Hematopoietic multipotent progenitor cell treated with erythropoietin and hydrocortisone succinate and interleukin-3 and kit ligand, for 17 days (in vitro differentiated cells): ENCODE results near the gene MARCHF2.

ENCODE experiments used
- DNase-seq: peaks from one replicate; pipeline ENCODE4 v3.0.0-alpha.2; 2015; ENCODE audit warnings: low spot score

Gene MARCHF2

DNA sequence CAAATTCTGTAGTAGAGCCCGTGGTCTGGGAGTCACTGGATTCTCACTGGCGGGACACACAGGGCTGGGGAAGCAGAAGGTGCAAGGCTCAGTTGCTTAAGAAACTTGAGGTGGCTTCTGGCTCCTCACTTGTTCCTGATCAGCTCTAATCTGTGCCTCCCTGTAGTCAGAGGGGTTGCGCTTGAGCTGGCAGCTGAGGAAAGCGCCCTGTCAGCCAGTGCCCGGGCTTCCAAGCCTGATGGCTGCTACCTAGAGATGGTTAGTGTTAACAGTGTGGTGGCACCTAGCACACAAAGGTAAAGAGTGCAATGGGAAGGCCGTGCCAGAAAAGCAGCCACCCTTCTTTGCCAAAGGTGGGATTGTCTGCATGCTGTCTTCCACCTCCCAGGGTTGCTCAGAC is 40.5 kb downstream of the MARCHF2 start:
- DNase-seq, result no peak

DNA sequence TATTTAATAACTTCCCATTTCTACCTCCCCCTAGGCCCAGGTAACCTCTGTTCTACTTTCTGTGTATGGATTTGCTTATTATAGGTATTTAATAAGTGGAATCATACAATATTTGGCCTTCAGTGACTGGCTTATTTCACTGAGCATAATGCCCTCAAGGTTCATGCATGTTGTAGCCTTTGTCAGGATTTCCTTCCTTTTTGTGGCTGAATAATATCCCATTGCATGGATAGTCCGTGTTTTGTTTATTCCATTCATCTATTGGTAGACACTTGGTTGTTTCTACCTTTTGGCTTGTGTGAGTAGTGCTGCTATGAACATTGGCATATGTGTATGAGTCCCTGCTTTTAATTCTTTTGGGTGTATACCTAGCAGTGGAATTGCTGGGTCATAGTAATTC is 41.1 kb downstream of the MARCHF2 start:
- DNase-seq, result no peak

DNA sequence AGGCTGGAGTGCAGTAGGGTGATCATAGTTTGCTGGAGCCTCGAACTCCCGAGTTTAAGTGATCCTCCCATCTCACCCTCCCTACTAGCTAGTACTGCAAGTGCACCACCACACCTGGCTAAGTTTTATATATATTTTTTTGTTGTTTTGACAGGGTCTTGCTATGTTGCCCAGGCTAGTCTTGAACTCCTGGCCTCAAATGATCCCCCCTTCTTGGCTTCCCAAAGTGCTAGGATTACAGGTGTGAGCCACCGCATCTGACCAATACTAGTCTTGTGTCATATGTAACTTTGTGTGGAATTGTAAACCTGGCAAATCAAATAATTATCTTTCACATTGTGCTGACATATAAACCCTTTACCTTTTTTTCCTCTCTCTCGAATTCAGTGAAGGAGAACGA is 41.9 kb downstream of the MARCHF2 start:
- DNase-seq, result no peak

DNA sequence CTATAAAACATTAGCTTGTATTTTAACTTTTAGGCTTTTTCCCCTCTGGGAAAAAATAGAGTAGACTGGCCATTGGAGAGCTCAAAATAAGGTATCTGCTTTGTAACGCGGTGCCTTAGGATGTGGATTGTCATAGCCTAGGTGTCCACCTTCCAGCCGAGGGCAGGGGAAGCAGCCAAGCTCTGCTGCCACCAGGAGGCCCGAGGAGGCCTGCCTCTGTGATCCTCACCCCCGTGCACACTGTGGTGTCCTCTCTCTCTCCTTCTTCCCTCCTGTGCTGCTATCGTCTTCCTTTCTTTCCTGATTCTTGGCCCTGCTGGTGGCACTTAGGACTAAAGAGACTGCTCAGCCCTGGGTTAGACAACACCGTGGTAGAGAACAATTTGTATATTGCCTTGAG is 43.0 kb downstream of the MARCHF2 start:
- DNase-seq, result peak; percentile 40

DNA sequence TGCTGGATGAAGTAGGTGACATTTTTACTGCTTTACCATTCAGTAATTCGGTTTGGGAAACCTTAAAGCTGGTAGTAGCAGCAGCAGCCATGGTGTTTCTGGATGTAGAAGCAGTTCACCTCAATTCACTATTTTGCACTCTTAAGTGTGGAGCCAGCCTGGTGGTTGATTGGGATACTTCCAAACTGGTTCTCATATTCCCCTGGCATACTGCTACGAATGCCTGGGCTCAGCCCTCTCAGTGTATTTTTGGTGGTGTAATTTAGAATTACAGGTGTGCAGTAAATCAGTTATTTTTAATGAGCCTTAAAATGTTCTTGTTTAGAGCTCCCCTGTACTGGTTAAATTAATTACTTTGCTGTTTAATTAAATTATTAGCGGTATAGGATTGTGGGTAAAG is 44.1 kb downstream of the MARCHF2 start:
- no peak for DNase-seq

DNA sequence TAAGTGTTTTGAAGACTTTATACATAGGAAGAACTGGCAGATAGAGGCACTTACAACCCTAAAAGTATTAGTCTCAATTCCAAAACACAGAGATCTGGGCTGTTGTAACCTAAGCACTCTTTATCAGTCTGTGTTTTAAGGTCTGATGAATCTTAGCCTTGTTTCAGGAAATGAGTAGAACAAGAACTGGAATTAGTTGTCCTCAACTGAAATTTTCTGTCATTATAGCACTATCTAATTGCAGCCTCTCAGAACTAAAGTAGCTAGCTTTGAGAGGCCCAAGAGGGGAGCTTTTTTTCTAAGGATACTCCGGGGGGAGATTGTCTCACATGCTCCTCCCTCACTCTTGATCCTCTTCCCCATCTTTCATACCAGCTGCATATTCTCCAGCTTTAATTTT is 44.7 kb downstream of the MARCHF2 start:
- no peak for DNase-seq

DNA sequence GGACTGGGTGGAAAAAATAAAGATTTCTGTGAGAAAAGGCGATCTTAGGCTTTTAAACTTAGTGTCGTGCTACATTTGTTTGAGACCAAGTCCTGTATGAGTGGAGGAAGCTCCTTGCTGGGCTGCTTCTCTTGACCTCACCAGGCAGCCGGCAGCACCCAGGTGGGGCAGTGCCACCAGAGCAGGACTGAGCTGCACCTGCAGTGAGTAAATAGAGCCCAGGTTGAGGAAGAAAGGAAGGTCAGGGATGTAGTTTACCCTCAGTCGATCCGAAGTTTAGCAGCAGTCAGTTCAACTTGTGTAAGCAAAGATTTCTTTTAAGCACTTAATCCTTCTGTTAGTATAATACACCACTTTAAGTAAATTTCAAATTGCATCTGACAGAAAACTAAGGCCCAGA is 45.3 kb downstream of the MARCHF2 start:
- no peak for DNase-seq

DNA sequence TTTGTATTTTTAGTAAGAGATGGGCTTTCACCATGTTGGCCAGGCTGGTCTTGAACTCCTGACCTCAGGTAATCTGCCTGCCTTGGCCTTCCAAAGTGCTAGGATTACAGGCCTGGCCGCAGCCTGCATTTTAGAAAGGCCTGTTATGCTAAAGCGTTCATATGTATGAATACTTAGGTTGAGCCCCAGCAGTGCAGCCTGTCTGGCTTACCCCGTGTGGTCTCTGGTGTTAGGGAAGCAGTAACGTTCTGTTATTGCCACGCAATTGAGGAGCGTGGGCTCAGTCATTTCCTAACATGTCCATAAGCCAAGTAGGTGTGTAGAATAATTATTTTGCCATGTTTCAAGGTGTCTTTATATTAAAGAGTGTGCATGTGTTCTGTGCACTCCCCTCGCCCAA is 46.0 kb downstream of the MARCHF2 start:
- no peak for DNase-seq

DNA sequence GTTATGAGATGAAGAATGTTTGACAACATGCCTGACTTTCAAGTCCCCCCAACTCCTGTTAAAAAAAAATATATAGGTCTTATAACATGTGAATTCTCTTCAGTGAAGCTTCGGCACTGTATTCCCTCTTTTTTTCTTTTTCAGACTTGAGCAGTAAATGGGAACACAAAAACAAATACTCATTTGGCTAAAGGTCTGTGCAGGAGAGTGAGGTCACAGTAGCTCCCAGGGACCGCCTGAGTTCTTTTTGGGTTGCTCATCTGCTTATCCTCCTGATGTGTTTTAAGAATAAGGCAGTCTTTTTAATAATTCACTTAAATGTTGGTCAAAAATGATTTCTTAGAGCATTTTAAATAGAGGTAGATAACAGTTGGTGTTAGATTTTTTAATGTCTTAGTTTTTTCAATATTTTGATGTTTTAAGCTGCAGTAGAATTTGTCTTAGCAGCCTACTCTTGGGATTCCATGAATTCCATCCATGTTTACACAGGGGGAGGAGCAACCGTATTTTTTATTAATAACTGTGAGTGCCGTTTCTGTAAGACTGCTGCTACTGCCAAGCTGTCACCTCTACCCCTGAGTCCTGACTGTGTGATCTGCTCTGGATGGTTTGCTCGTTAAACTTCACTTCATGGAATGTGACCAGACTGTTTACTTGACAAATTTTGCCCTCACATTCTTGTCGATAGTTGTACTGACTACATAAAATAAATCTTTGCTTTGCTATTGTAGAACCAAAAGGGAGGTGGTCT is 46.6 kb downstream of the MARCHF2 start:
- DNase-seq, result no peak

DNA sequence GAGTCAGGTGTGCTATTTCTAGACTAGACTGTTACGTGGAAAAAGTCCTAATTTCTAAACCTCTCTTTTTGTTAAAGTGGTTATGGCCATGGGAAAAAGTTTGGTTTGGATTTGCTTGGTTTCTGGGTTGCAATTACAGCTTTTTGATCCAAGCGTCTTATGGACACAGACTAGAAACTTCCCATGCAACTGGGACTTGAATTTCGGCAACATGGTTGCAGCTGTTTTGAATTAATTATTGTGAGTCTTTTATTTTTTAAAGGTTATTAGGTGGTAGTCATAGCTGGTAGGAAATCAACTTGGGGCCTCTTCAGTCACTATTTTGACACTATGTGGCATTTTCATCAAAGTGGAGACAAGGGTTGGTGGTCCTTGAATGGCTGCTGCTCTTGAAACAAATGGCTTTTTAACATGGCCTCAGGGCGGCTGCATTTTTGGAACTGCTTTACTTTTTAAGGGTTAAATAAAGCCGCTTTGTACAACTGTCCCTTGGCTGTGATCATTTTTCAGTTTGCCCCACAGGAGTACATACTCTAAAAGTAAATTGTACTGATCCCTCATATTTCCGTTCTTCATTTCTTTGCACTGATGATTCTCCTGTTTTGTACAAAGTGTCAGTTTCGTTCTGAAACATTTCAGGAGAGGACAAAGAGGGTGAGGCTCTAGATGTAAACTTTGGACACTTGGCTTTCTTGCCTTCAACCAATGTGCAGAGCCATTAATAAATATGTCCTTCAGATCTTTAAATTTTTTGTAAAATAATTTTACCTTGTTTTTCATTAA is 47.6 kb downstream of the MARCHF2 start:
- DNase-seq, result no peak

DNA sequence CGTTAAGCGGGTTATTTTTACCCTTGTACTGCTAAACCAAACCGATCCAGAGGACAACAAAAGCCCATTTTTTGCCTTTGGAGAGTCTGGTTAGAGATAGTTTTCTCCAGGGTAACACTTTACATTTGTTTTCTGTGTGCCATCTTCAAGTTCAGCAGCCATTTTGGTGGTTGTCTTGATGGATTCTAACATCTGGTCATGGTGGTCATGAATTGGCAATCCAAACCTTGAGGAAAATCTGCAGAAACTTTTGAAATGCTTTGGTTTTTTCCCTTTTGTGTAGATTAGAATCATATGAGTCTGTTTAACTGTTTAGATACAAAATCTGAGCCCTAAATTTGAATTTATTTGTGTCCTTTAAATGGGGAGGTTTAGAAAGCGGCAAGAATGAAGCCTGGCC is 48.3 kb downstream of the MARCHF2 start:
- no peak for DNase-seq

DNA sequence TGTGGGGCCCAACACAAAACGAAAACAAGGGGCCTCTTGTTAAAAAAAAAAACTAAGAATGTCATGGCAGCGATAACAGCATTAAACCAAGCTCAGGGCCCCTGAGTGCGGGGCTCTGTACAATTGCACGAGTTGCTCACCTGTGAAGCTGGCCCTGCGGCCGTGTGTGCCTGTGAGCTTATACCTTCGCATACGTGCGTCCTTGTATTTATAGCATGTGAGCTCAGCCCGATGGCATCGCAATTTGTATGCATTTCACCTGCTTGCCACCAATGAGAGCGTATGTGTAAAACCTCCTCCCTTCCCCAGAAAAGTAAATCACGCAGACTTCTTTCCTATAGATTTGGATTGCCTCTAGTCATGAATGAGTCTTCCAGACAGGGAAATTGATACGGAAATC is 48.8 kb downstream of the MARCHF2 start:
- DNase-seq, result no peak

DNA sequence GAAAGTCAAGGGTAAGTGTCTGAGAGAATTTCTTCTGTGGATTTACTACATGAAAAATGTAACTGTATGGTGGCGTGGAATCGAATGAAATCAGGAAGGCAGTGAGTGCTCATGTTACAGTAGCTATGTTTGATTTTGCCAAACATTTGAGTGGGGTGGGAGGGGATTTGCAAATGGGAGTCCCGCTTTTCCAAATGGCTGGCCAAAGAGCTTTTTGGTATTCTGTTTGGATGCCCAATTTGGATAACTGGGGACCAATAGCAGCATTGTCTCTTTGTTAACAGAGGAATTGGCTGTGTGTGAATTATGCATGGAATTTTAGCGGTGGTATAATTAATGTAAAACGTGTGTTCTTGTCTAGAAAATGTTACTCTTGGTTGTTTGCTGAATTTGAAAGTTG is 49.5 kb downstream of the MARCHF2 start:
- no peak for DNase-seq

DNA sequence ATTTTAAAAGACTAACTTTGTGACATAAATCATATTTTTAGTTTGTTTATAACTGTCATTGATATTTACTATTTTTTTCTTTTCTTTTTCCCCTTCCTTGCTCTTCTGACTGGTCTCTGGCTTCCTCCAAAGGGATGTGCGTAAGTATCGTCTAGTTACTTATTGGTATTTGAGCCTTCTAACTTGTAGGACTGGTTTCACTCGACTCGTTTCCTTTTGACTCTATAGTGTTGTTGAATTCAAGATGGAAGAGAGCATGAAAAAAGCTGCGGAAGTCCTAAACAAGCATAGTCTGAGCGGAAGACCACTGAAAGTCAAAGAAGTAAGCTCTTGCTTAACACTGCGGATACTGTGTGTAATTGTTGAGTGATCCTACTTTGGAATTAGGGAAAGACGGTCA is 50.3 kb downstream of the MARCHF2 start:
- no peak for DNase-seq

DNA sequence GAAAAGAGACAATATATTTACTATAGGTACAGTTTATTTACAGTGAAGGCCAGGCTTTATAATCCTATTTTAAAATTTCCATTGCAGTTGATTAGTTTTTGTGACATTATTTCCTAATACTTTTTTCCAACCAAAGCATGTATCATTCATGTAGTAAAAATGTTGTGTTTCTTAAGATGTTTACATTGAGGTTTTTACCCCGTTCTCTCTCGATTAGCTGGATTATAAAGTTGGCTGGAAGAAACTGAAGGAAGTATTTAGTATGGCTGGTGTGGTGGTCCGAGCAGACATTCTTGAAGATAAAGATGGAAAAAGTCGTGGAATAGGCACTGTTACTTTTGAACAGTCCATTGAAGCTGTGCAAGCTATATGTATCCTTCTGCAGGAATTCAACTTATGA is 52.9 kb downstream of the MARCHF2 start:
- DNase-seq, result no peak

DNA sequence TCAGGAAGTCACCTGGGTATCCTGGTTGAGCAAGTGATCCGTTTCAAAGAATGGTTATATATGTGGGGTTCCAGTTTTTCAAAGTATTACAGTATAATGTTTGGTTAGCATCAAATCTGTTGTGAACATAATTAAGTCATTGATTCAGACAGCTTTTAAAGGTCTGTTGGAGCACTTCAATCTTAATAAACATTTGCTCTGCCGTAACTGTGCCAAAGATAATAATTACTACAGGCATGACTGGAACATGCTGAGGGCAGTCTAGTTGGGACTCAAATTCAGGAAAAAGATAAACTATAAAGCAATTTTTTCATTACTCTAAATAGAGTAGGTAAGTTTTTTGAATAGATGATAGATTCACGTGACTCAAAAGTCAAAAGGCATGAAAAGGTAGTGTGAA is 55.0 kb downstream of the MARCHF2 start:
- no peak for DNase-seq

DNA sequence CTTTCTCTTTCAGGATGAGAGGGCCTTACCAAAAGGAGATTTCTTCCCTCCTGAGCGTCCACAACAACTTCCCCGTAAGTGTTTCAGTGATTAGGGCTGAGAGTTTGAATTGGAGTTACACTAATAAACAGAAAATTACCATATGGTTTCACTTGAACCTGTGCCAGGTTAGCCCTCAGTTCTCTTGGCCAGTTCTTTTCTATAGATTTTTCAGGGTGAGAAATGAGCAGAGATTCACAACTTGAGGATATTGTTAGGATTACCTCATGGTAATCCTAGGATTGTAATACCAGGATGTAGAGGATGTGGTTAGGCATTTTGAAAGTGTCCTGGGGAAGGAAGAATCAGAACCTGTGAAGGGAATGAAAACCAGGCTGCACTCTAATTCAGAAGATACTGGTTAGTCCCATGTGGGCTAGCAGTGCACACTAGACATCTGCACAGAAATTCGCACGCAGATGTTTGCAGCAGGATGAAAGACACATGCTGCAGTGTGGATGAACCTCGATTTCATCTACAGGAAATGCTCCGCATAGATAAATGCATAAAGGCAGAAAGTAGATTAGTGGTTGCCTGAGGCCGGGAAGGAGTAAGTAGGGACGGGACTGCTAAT is 55.8 kb downstream of the MARCHF2 start:
- no peak for DNase-seq

DNA sequence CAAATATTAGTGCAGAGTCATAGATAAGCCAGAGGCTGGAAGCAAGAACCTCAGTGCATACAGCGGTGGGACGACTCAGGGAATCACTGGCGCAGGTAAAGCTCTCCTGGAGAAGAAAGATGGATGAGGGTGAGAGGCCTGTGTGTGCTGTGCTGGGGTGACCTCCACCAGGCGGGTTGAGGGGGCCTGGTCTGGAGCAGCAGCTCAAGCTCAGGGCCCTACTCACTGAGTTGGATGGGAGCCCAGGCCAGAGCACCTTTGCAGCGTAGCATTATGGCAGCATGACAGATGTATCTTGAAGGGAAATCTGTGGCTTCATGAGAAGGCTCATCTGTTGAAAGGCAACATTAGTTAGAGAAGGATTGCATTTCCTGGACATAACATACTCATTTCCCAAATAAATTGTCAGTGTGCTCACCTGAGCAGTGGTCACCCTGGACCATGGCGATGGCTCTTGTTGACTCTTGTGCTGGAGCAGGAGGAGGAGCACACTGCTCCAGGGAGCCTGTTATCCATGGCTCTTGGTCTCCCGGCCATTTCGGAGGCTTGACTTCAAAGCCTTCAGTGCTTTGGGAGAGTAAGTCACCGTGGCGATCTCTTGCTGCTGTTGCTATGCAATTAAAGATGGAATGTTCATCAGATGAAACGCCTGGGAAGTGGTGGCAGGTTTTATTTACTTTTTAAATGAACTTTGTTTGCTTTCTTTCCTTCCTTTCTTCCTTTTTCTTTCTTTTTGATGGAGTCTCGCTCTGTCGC is 56.7 kb downstream of the MARCHF2 start:
- DNase-seq, result no peak

DNA sequence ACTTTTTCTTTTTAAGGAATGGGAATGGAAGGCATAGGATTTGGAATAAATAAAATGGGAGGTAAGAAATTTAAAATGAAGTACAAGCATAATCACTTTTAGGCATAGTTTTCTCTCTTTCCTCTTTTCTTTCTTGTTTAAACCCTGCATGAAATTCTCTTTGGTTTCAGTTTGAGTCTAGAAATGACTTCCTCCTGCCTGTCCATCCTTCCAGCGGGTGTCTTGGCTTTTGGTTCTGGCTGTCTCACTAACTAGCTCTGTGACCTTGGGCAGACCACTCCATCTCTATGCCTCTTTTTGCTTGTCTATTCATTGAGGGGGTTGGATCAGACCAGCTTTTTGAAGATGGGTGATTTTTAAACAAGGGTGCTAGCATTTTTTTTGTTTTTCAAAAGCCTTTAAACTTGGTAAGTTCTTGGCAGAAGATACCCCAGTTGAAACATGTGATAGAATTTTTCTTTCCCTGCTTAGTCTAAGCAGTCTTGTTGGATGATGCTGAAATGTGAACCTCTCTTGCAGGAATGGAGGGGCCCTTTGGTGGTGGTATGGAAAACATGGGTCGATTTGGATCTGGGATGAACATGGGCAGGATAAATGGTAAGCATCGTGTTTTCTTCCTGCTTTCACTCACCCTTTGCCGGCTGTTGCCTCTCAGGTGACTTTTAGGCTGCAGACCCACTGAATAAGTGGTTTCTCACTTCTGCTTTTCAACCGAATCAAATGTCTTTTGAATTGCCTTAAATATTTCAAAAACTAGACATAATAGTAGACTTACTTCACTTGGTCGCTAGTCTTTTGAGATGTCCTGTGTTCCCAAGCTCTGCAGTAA is 60.8 kb downstream of the MARCHF2 start:
- no peak for DNase-seq

DNA sequence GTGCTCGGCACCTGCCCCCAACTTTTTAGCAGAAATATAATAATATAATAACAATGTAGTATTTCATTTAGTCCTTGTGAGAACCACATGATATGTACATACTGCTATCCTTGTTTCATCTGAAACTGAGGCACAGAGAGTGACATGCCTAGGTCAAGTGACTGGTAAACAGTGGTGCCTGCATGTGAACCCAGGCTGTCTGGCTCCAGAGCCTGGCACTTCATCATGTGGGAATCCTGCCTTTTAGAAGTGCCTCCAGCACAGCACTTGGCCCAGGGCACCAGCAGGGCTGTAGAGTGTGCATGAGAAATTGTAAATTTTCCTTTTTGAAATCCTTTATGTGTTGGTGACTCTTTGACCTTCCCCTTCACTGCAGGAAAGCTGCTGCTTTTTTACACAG is 61.9 kb downstream of the MARCHF2 start:
- no peak for DNase-seq

DNA sequence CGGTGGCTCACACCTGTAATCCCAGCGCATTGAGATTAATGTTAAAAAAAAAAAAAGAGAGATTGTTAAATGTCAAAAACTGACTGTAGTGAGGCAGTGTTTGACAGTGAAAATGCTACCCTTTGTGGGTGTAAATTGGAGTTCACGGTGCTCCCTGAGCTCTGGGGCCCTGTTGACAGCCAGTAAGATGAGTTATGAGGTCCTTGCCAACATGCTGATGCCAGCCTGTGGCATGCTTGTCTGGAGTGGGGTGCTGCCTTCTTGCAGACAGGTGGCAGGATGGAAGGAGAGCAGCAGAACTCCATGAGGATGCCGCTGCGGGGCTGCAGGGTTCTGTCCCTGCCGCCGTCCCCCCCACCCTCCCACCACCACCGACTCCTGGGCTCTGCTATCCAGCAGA is 63.4 kb downstream of the MARCHF2 start:
- no peak for DNase-seq

DNA sequence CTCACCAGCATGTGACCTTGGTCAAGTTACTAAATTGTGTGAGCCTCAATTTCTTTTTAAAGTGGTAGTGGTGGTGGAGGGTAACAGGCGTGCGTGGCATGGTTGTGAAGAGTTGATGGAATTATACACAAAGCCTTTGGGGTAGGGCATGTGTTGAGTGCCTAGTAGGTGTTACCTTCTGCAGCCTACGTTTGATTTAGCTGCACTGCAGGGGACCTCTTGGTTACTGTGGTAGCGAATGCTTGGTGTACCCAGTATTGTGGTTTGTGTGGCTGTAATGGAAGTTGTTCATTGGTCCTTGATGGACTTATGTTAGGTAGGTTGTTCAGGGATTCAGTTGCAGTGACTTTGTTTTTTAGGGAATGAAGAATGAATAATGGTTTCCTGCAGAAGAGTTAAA is 64.8 kb downstream of the MARCHF2 start:
- no peak for DNase-seq
